Neural cell (in vitro differentiated cells): Measurements from ENCODE around the gene RHOT2. TPM values are rescaled to one million over a fixed set of nuclear protein-coding genes. Genes with fewer than 3 reads are reported as not detected.

ENCODE experiments used
- H2AFZ ChIP-seq: fragments of 200-600, 300-800 bp; sonication (generic), shearing (Covaris generic); 2 replicates; pipeline ENCODE4 v1.6.0; 2014; ENCODE audit warnings: low read depth, mild to moderate bottlenecking, antibody characterized with exemption, low read length, moderate library complexity
- H3F3A ChIP-seq: fragments of 200-600 bp; shearing (Covaris generic); 2 replicates; pipeline ENCODE4 v1.6.1; 2016; ENCODE audit warnings: mild to moderate bottlenecking, moderate library complexity, mixed read lengths, antibody characterized with exemption, low read length; ENCODE audit not compliant: insufficient read depth, poor library complexity, severe bottlenecking
- H3K27ac ChIP-seq: fragments of 200-600, 300-800 bp; sonication (generic), shearing (Covaris generic); 2 replicates; pipeline ENCODE4 v1.5.1; 2014; ENCODE audit warnings: mild to moderate bottlenecking, low read length, moderate library complexity
- H3K27me3 ChIP-seq: fragments of 300-800, 200-600 bp; sonication (generic), shearing (Covaris generic); 2 replicates; pipeline ENCODE4 v1.6.0; 2014; ENCODE audit warnings: mild to moderate bottlenecking, low read depth, low read length, moderate library complexity; ENCODE audit not compliant: insufficient read depth
- H3K36me3 ChIP-seq: fragments of 300-800, 200-600 bp; sonication (generic), shearing (Covaris generic); 2 replicates; pipeline ENCODE4 v1.5.1; 2014; ENCODE audit warnings: mild to moderate bottlenecking, antibody characterized with exemption, low read length, moderate library complexity; ENCODE audit not compliant: insufficient read depth
- H3K4me2 ChIP-seq: fragments of 300-800, 200-600 bp; sonication (generic), shearing (Covaris generic); 2 replicates; pipeline ENCODE4 v1.6.0; 2014; ENCODE audit warnings: mild to moderate bottlenecking, low read length
- H3K4me3 ChIP-seq: fragments of 300-800, 200-600 bp; sonication (generic), shearing (Covaris generic); 2 replicates; pipeline ENCODE4 v1.5.1; 2014; ENCODE audit warnings: mild to moderate bottlenecking, low read length, moderate library complexity
- H3K79me2 ChIP-seq: fragments of 200-600 bp; shearing (Covaris generic); replicated peaks from 2 replicates; pipeline ENCODE4 v1.6.0; 2014; ENCODE audit warnings: mild to moderate bottlenecking, low read length, moderate library complexity; ENCODE audit not compliant: insufficient read depth
- H3K9ac ChIP-seq: fragments of 300-800, 200-600 bp; sonication (generic), shearing (Covaris generic); 2 replicates; pipeline ENCODE4 v1.6.1; 2016; ENCODE audit warnings: mild to moderate bottlenecking, low read length, mixed read lengths
- H3K9me2 ChIP-seq: fragments of 200-600 bp; shearing (Covaris generic); 2 replicates; pipeline ENCODE4 v1.6.1; 2016; ENCODE audit warnings: mild to moderate bottlenecking, low read length, mixed read lengths; ENCODE audit not compliant: insufficient read depth
- H3K9me3 ChIP-seq: fragments of 200-600, 300-800 bp; sonication (generic), shearing (Covaris generic); 2 replicates; pipeline ENCODE4 v1.6.1; 2016; ENCODE audit warnings: mild to moderate bottlenecking, mixed run types, low read length, moderate library complexity, mixed read lengths
- H4K20me1 ChIP-seq: fragments of 200-600 bp; shearing (Covaris generic); 2 replicates; pipeline ENCODE4 v1.6.1; 2016; ENCODE audit warnings: mild to moderate bottlenecking, mixed run types; ENCODE audit not compliant: insufficient read depth
- EP300 ChIP-seq: fragments of 450-650 bp; conservative IDR thresholded peaks from 2 replicates; pipeline ENCODE4 v1.6.1; 2014; ENCODE audit warnings: antibody characterized with exemption, mild to moderate bottlenecking, moderate library complexity; ENCODE audit not compliant: poor library complexity, severe bottlenecking
- EZH2 ChIP-seq: fragments of 200-600, 300-800 bp; shearing (Covaris generic), sonication (generic); IDR thresholded peaks from 2 replicates; pipeline ENCODE4 v1.6.1; 2014; ENCODE audit warnings: antibody characterized with exemption, low read length, borderline replicate concordance, mild to moderate bottlenecking; ENCODE audit not compliant: insufficient read depth, poor library complexity, severe bottlenecking
- MXI1 ChIP-seq: fragments of 450-650 bp; conservative IDR thresholded peaks from 2 replicates; pipeline ENCODE4 v1.6.1; 2014; ENCODE audit warnings: antibody characterized with exemption, mild to moderate bottlenecking; ENCODE audit not compliant: poor library complexity, severe bottlenecking
- POLR2AphosphoS5 ChIP-seq: IDR thresholded peaks from 2 replicates; pipeline ENCODE4 v1.6.1; 2012
- RAD21 ChIP-seq: fragments of 450-650 bp; conservative IDR thresholded peaks from 2 replicates; pipeline ENCODE4 v1.6.1; 2014; ENCODE audit warnings: antibody characterized with exemption, mild to moderate bottlenecking, moderate library complexity
- SMC3 ChIP-seq: fragments of 450-650 bp; conservative IDR thresholded peaks from 2 replicates; pipeline ENCODE4 v1.6.1; 2014; ENCODE audit warnings: antibody characterized with exemption, mild to moderate bottlenecking, moderate library complexity; ENCODE audit not compliant: poor library complexity
- TAF1 ChIP-seq: IDR thresholded peaks from 2 replicates; pipeline ENCODE4 v1.6.1; 2012; ENCODE audit warnings: low read depth
- polyA plus RNA-seq: library from polyadenylated mRNA; depleted of rRNA; stranded (reverse); fragments of >200 nt; gene quantifications from 2 replicates; pipeline ENCODE4 v1.2.3, GENCODE V29; 2014
- TF ChIP-seq, protein P1 (sequence below): IDR thresholded peaks from 2 replicates; pipeline ENCODE4 v1.6.1; 2012; ENCODE audit warnings: borderline replicate concordance
- TF ChIP-seq, protein P2 (sequence below): fragments of 450-650 bp; IDR thresholded peaks from 2 replicates; pipeline ENCODE4 v1.5.1; 2014; ENCODE audit warnings: antibody characterized with exemption, mild to moderate bottlenecking, moderate library complexity; ENCODE audit not compliant: poor library complexity, severe bottlenecking

The RHOT2 gene
- polyA plus RNA-seq, 1 donor from 2014 or later, result 132 TPM

DNA sequence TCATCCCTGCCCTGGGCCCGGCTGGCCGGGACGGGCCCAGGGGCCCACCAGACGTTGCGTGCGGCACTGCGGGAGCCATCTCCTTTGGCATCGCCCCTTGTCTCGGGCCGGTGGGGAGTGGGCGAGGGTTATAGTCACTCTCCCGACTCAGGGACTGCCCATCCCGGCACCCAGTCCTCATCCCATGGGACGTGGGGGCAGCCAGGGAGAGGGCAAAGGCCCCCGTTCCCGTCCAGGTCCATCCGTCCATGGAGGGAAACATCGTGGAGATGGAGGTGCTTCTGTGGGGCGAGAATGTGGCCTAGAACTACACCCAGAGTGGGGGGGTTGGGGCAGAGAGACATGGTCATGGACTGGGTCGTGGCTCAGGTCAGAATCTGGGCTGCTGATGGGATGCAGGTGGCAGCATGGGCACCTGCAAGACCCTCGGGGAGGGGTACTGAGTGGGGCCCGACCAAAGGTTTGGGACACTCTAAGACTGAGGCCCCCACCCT, 21.2 kb upstream of the RHOT2 start:
- Histone ChIP-seq H3K36me3 (no peaks in the 10 kb centered on the region), H2AFZ (no peak overlapping the region), H3K9ac (no peak overlapping the region), H3K79me2 (no peaks in the 10 kb centered on the region), H3K4me3 (no peak overlapping the region), H3F3A (no peaks in the 10 kb centered on the region), H3K27me3 (no peaks in the 10 kb centered on the region), H3K9me2 (no peaks in the 10 kb centered on the region), H3K9me3 (no peaks in the 10 kb centered on the region), H3K4me2 (no peak overlapping the region), H4K20me1 (no peaks in the 10 kb centered on the region), H3K27ac (no peak overlapping the region)
- TF ChIP-seq TAF1 (no peak), EP300 (no peak), POLR2AphosphoS5 (no peak), EZH2 (no peak), SMC3 (no peak), RAD21 (no peak), MXI1 (no peak)
- TF ChIP-seq, protein P1, sequence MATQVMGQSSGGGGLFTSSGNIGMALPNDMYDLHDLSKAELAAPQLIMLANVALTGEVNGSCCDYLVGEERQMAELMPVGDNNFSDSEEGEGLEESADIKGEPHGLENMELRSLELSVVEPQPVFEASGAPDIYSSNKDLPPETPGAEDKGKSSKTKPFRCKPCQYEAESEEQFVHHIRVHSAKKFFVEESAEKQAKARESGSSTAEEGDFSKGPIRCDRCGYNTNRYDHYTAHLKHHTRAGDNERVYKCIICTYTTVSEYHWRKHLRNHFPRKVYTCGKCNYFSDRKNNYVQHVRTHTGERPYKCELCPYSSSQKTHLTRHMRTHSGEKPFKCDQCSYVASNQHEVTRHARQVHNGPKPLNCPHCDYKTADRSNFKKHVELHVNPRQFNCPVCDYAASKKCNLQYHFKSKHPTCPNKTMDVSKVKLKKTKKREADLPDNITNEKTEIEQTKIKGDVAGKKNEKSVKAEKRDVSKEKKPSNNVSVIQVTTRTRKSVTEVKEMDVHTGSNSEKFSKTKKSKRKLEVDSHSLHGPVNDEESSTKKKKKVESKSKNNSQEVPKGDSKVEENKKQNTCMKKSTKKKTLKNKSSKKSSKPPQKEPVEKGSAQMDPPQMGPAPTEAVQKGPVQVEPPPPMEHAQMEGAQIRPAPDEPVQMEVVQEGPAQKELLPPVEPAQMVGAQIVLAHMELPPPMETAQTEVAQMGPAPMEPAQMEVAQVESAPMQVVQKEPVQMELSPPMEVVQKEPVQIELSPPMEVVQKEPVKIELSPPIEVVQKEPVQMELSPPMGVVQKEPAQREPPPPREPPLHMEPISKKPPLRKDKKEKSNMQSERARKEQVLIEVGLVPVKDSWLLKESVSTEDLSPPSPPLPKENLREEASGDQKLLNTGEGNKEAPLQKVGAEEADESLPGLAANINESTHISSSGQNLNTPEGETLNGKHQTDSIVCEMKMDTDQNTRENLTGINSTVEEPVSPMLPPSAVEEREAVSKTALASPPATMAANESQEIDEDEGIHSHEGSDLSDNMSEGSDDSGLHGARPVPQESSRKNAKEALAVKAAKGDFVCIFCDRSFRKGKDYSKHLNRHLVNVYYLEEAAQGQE, result no peak
- TF ChIP-seq, protein P2, sequence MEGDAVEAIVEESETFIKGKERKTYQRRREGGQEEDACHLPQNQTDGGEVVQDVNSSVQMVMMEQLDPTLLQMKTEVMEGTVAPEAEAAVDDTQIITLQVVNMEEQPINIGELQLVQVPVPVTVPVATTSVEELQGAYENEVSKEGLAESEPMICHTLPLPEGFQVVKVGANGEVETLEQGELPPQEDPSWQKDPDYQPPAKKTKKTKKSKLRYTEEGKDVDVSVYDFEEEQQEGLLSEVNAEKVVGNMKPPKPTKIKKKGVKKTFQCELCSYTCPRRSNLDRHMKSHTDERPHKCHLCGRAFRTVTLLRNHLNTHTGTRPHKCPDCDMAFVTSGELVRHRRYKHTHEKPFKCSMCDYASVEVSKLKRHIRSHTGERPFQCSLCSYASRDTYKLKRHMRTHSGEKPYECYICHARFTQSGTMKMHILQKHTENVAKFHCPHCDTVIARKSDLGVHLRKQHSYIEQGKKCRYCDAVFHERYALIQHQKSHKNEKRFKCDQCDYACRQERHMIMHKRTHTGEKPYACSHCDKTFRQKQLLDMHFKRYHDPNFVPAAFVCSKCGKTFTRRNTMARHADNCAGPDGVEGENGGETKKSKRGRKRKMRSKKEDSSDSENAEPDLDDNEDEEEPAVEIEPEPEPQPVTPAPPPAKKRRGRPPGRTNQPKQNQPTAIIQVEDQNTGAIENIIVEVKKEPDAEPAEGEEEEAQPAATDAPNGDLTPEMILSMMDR, result no peak

DNA sequence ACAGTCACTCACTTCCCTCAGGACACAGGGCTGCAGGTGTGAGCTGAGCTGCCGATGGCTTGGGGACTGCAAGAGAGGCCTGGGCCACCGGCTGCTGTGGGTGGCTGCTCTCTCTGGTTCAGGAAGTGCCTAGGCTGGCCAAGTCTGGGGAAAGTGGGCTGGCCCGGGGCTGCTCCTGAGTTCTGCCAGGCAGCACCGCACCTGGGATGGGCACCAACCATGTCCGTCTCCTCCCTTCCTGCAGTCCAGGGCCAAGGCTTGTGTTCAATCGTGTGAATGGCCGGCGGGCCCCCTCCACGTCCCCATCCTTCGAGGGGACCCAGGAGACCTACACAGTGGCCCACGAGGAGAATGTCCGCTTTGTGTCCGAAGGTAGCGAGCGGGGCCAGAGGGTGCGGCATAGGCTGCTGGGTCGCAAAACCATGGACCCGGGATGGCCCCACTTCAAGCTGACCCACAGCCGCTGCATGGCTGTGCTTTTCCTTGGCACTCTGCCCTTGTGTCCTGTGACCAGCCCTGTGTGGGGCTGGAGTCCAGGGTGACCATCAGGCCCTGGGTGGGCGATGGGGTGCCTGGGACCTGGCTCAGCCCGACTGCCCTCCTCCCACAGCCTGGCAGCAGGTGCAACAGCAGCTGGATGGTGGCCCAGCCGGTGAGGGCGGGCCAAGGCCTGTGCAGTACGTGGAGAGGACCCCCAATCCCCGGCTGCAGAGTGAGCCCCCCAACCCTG, 20.6 kb upstream of the RHOT2 start:
- H3F3A ChIP-seq, result no peaks in the 10 kb centered on the region
- no peaks in the 10 kb centered on the region for H3K9me3 ChIP-seq
- no peaks in the 10 kb centered on the region for H3K36me3 ChIP-seq
- no peaks in the 10 kb centered on the region for H3K79me2 ChIP-seq
- H3K4me2 ChIP-seq, result no peak overlapping the region
- H3K27ac ChIP-seq, result no peak overlapping the region
- no peak overlapping the region for H3K4me3 ChIP-seq
- no peaks in the 10 kb centered on the region for H3K9me2 ChIP-seq
- no peaks in the 10 kb centered on the region for H4K20me1 ChIP-seq
- no peak overlapping the region for H2AFZ ChIP-seq
- TF ChIP-seq, protein P1, result no peak
- TF ChIP-seq POLR2AphosphoS5 (no peak), TAF1 (no peak), EP300 (no peak)
- no peaks in the 10 kb centered on the region for H3K27me3 ChIP-seq
- H3K9ac ChIP-seq, result no peak overlapping the region
